GM10847 (cell line): ENCODE data around the gene CXCL5.

ENCODE experiments used
- POLR2A ChIP-seq: IDR thresholded peaks from 2 replicates; pipeline ENCODE4 v1.6.1; 2011; ENCODE audit not compliant: insufficient read length; ENCODE audit errors: extremely low read depth

The CXCL5 gene

GRCh38 chr4:73998040-73999011 lies at the start of gene CXCL5:
TSS of gene CXCL5 (minus strand) at chr4:73998677. CDS start at chr4:73998581, 96 bp downstream.
- TF ChIP-seq POLR2A: no peak

GRCh38 chr4:74047152-74047551 lies 48.7 kb upstream of the CXCL5 start:
- no peak for TF ChIP-seq POLR2A

- no peak for TF ChIP-seq POLR2A
Observed at GRCh38 chr4:74045772-74046171, 47.3 kb upstream of the CXCL5 start.

- no peak for TF ChIP-seq POLR2A
Observed at GRCh38 chr4:74045247-74045646, 46.8 kb upstream of the CXCL5 start.

- no peak for TF ChIP-seq POLR2A
Observed at GRCh38 chr4:74044677-74045076, 46.2 kb upstream of the CXCL5 start.

- no peak for TF ChIP-seq POLR2A
Observed at GRCh38 chr4:74042681-74043080, 44.2 kb upstream of the CXCL5 start.

GRCh38 chr4:74041418-74041817 lies 42.9 kb upstream of the CXCL5 start:
- TF ChIP-seq POLR2A: no peak

GRCh38 chr4:74039315-74039763 lies 40.9 kb upstream of the CXCL5 start:
- TF ChIP-seq POLR2A: no peak

- no peak for TF ChIP-seq POLR2A
Observed at GRCh38 chr4:74038425-74039314, 40.2 kb upstream of the CXCL5 start, which contains the start of gene CXCL3. TSS of gene CXCL3 (minus strand) at chr4:74038689. CDS start at chr4:74038611, 78 bp downstream.

- TF ChIP-seq POLR2A: no peak
Observed at GRCh38 chr4:74038086-74038424, 39.6 kb upstream of the CXCL5 start.

- TF ChIP-seq POLR2A: no peak
Observed at GRCh38 chr4:74037076-74037955, 38.8 kb upstream of the CXCL5 start.

- no peak for TF ChIP-seq POLR2A
Observed at GRCh38 chr4:74033739-74034138, 35.3 kb upstream of the CXCL5 start.

- TF ChIP-seq POLR2A: no peak
Observed at GRCh38 chr4:74032064-74032463, 33.6 kb upstream of the CXCL5 start.

GRCh38 chr4:74031576-74031975 lies 33.1 kb upstream of the CXCL5 start:
- no peak for TF ChIP-seq POLR2A

- TF ChIP-seq POLR2A: no peak
Observed at GRCh38 chr4:74030285-74030684, 31.8 kb upstream of the CXCL5 start.
